HL-60 (cell line): ENCODE data around the gene SDSL.

Source experiments
- DNase-seq, 2 experiments: peaks; one replicate each; pipeline ENCODE4 v3.0.0-alpha.2; 2010 to 2020; ENCODE audit warnings: low read depth in 1 of 2, low spot score in 1 of 2
- H3K27ac ChIP-seq: fragments of 250-450 bp; sonication (Bioruptor Pico); replicated peaks from 2 replicates; pipeline ENCODE4 v1.5.1; 2020; ENCODE audit warnings: mild to moderate bottlenecking, moderate library complexity
- H3K27me3 ChIP-seq: fragments of 250-450 bp; sonication (Bioruptor Pico); 2 replicates; pipeline ENCODE4 v1.5.1; 2021; ENCODE audit warnings: mild to moderate bottlenecking, moderate library complexity; ENCODE audit not compliant: insufficient read depth, poor library complexity, severe bottlenecking
- H3K4me3 ChIP-seq: replicated peaks from 2 replicates; pipeline ENCODE4 v1.5.1; 2011; ENCODE audit warnings: mild to moderate bottlenecking, control low read depth, low read length; ENCODE audit not compliant: insufficient read depth
- GABPA ChIP-seq: IDR thresholded peaks from 2 replicates; pipeline ENCODE4 v1.6.1; 2012; ENCODE audit warnings: low read depth
- POLR2AphosphoS5 ChIP-seq: IDR thresholded peaks from 2 replicates; pipeline ENCODE4 v1.6.1; 2012; ENCODE audit warnings: low read depth
- REST ChIP-seq: IDR thresholded peaks from 2 replicates; pipeline ENCODE4 v1.6.1; 2012; ENCODE audit warnings: low read depth; ENCODE audit not compliant: insufficient replicate concordance
- SPI1 ChIP-seq: IDR thresholded peaks from 2 replicates; pipeline ENCODE4 v1.6.1; 2012; ENCODE audit warnings: low read depth, mild to moderate bottlenecking, borderline replicate concordance
- TF ChIP-seq, protein P1 (sequence below): IDR thresholded peaks from one replicate; pipeline ENCODE4 v1.5.1; 2011; ENCODE audit warnings: low read length, control low read depth, inconsistent platforms; ENCODE audit not compliant: insufficient read depth

SDSL gene

DNA sequence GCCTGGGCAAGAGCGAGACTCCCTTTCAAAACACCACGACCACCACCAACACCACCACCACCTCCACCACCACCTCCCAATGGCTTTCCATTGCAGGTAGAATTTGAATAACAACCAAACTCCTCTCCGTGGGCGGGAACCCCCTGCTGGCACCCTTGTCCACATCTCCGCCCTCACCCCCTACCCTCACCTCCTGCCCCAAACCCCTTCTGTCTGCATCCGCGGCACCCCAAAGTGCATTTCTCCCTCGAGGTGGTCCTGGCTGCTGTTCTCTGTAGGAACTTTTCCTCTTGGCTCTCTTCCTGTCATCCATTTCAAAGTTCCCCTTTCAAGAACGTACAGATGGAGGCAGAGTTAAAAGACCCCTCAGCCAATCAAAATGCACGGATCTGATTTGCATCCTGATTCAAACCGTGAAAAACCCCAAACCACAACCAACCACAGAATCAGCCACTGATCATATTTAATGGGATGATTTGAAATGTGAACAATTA lies 3.8 kb downstream of the SDSL start:
- no peak overlapping the region for H3K4me3 ChIP-seq
- TF ChIP-seq POLR2AphosphoS5, result no peak
- no peak for TF ChIP-seq GABPA
- no peak for TF ChIP-seq REST
- no peak for TF ChIP-seq SPI1
- TF ChIP-seq, protein P1, sequence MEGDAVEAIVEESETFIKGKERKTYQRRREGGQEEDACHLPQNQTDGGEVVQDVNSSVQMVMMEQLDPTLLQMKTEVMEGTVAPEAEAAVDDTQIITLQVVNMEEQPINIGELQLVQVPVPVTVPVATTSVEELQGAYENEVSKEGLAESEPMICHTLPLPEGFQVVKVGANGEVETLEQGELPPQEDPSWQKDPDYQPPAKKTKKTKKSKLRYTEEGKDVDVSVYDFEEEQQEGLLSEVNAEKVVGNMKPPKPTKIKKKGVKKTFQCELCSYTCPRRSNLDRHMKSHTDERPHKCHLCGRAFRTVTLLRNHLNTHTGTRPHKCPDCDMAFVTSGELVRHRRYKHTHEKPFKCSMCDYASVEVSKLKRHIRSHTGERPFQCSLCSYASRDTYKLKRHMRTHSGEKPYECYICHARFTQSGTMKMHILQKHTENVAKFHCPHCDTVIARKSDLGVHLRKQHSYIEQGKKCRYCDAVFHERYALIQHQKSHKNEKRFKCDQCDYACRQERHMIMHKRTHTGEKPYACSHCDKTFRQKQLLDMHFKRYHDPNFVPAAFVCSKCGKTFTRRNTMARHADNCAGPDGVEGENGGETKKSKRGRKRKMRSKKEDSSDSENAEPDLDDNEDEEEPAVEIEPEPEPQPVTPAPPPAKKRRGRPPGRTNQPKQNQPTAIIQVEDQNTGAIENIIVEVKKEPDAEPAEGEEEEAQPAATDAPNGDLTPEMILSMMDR, result no peak
- H3K27ac ChIP-seq, result no peak overlapping the region
- H3K27me3 ChIP-seq, result peaks cover 8% of the 10 kb centered on the region
- no peak for DNase-seq

DNA sequence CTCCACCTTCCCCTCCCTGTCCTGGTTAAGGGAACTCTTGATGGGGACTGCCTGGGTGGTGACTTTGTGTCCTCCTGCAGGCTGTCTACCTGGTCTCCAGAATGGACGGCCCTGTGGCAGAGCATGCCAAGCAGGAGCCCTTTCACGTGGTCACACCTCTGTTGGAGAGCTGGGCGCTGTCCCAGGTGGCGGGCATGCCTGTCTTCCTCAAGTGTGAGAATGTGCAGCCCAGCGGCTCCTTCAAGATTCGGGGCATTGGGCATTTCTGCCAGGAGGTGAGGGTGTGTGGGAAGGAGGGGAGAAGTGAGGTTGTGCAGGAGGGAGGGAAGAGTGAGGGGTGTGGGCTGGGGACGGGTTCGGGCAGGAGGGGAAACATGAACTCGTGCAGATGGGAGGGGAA lies 5.7 kb downstream of the SDSL start:
- TF ChIP-seq REST, result peak; percentile 73
- TF ChIP-seq POLR2AphosphoS5, result no peak
- no peak overlapping the region for H3K4me3 ChIP-seq
- DNase-seq, result no peak
- peaks cover 8% of the 10 kb centered on the region for H3K27me3 ChIP-seq
- no peak overlapping the region for H3K27ac ChIP-seq

- Histone ChIP-seq H3K27me3 (peaks cover 8% of the 10 kb centered on the region), H3K27ac (no peak overlapping the region), H3K4me3 (no peak overlapping the region)
- TF ChIP-seq SPI1, result no peak
- no peak for TF ChIP-seq REST
- TF ChIP-seq POLR2AphosphoS5, result no peak
- TF ChIP-seq, protein P1, result no peak
- TF ChIP-seq GABPA, result no peak
- DNase-seq, result no peak
These were observed 6.3 kb downstream of the SDSL start for GRCh38 chr12:113428482-113428881.
